Upper lobe of left lung (tissue), 6 donors: ENCODE measurements around the gene OR2D3. TPM values are rescaled to one million over a fixed set of nuclear protein-coding genes. Genes with fewer than 3 reads are reported as not detected.
"Not testable (repeated sequence)": the region's sequence is repeated elsewhere in the genome, so short reads cannot be mapped to it uniquely, and the experiment has no call there.

Experiments used
- ATAC-seq, 2 donors: fragments of 200-7000 bp; cut with Tn5 transposase; one replicate each; pipeline ENCODE4 v1.9.1; 2022; ENCODE audit warnings: mild to moderate bottlenecking in 2 of 2, moderate library complexity in 2 of 2; ENCODE audit not compliant: low FRiP score in 2 of 2
- DNase-seq, 2 donors: peaks; one replicate each; pipeline ENCODE4 v3.0.0-alpha.2; 2019 to 2020
- H3K27ac ChIP-seq, 4 donors: fragments of 200-600 bp; sonication (generic); one replicate each; pipeline ENCODE4 v1.5.1; 2016 to 2019
- H3K27me3 ChIP-seq, 4 donors: fragments of 200-600 bp; sonication (generic); one replicate each; pipeline ENCODE4 v1.5.1; 2017 to 2019
- H3K36me3 ChIP-seq, 4 donors: fragments of 200-600 bp; sonication (generic); one replicate each; pipeline ENCODE4 v1.5.1; 2016 to 2019
- H3K4me1 ChIP-seq, 4 donors: fragments of 200-600 bp; sonication (generic); one replicate each; pipeline ENCODE4 v1.5.1; 2018 to 2019
- H3K4me3 ChIP-seq, 4 donors: fragments of 200-600 bp; sonication (generic); one replicate each; pipeline ENCODE4 v1.5.1; 2017 to 2019; ENCODE audit warnings: mild to moderate bottlenecking in 2 of 4, moderate library complexity in 1 of 4
- H3K9me3 ChIP-seq, 4 donors: fragments of 200-600 bp; sonication (generic); one replicate each; pipeline ENCODE4 v1.5.1; 2018 to 2019
- CTCF ChIP-seq, 6 experiments: fragments of 450-650 bp in 4 of 6; fragments of 200-600 bp in 2 of 6; sonication (generic) in 2 of 6; IDR thresholded peaks; one replicate each; pipeline ENCODE4 v1.5.1; 2016 to 2019; ENCODE audit warnings: antibody characterized with exemption in 6 of 6
- EP300 ChIP-seq, 4 donors: sonication (generic); formaldehyde crosslinking; IDR thresholded peaks; one replicate each; pipeline ENCODE4 v1.5.1; 2017; ENCODE audit warnings: antibody characterized with exemption in 4 of 4, control low read depth in 2 of 4
- POLR2A ChIP-seq, 4 donors: fragments of 450-650 bp; IDR thresholded peaks; one replicate each; pipeline ENCODE4 v1.5.1; 2016 to 2017; ENCODE audit warnings: antibody characterized with exemption in 4 of 4, mild to moderate bottlenecking in 2 of 4
- POLR2AphosphoS5 ChIP-seq, 2 donors: sonication (generic); formaldehyde crosslinking; IDR thresholded peaks; one replicate each; pipeline ENCODE4 v1.5.1; 2017; ENCODE audit warnings: antibody characterized with exemption in 2 of 2
- WGBS, 2 donors: methylation state at CpG; one replicate each; pipeline ENCODE4 v1.1.5; 2017 to 2018; 5-methylcytosine and 5-hydroxymethylcytosine counted together
- total RNA-seq, 6 donors: library from RNA; depleted of rRNA in 4 of 6; stranded (reverse); fragments of >200 nt in 4 of 6; gene quantifications; one replicate each; pipeline versions ENCODE4 v1.1.0 to v1.2.1, GENCODE V29; 2016 to 2021
- donor health status: DM: no; HTN: no; CAD: no; lungs with moderate emphysema.
- donor health status: DM: no; HTN: yes; CAD: no; lungs with severe emphysema.

Gene OR2D3
- total RNA-seq, 6 donors from 2014 or later = not detected

GRCh38 chr11:6943131-6943530, 22.3 kb downstream of the OR2D3 start:
- no peaks in the 10 kb centered on the region for H3K27me3 ChIP-seq
- H3K4me1 ChIP-seq = no peaks in the 10 kb centered on the region
- no peak for ATAC-seq
- no peak overlapping the region for H3K4me3 ChIP-seq
- H3K9me3 ChIP-seq = no peaks in the 10 kb centered on the region
- 84 to 87% methylated on average over 3 of the region's 3 CpGs for WGBS, 2 donors
- no peak for DNase-seq
- TF ChIP-seq EP300 (IDR thresholded peaks at IDR 0.05) (no peak), POLR2A (IDR thresholded peaks at IDR 0.05) (no peak), POLR2AphosphoS5 (IDR thresholded peaks at IDR 0.05) (no peak), CTCF (IDR thresholded peaks at IDR 0.05) (no peak)
- H3K27ac ChIP-seq = no peak overlapping the region
- no peaks in the 10 kb centered on the region for H3K36me3 ChIP-seq

- not testable (repeated sequence) for ATAC-seq, H3K36me3 ChIP-seq, H3K4me3 ChIP-seq, H3K4me1 ChIP-seq, H3K27me3 ChIP-seq, H3K27ac ChIP-seq, H3K9me3 ChIP-seq
- peak in 1 of 2 donors; percentile 29 for DNase-seq
- 99% methylated on average over 7 of the region's 10 CpGs; no CpG with 5 or more reads in 1 of the 2 donors for WGBS, 2 donors
Observed at GRCh38 chr11:6954248-6954647, 33.4 kb downstream of the OR2D3 start.

- TF ChIP-seq POLR2AphosphoS5 (IDR thresholded peaks at IDR 0.05) (no peak), CTCF (IDR thresholded peaks at IDR 0.05) (no peak)
- H3K4me1 ChIP-seq = no peaks in the 10 kb centered on the region
- ATAC-seq = no peak
Observed at GRCh38 chr11:6962141-6962540, 41.3 kb downstream of the OR2D3 start.

GRCh38 chr11:6962673-6963072, 41.9 kb downstream of the OR2D3 start:
- ATAC-seq = no peak
- Histone ChIP-seq H3K27ac (no peak overlapping the region), H3K36me3 (no peaks in the 10 kb centered on the region), H3K4me3 (no peak overlapping the region), H3K27me3 (no peaks in the 10 kb centered on the region), H3K9me3 (no peaks in the 10 kb centered on the region), H3K4me1 (no peaks in the 10 kb centered on the region)
- no peak for DNase-seq
- no peak for TF ChIP-seq EP300 (IDR thresholded peaks at IDR 0.05)
- no peak for TF ChIP-seq POLR2AphosphoS5 (IDR thresholded peaks at IDR 0.05)
- no peak for TF ChIP-seq CTCF (IDR thresholded peaks at IDR 0.05)
- no peak for TF ChIP-seq POLR2A (IDR thresholded peaks at IDR 0.05)
- WGBS, 2 donors = 90 to 92% methylated on average over 1 of the region's 1 CpG

More at GRCh38 chr11:6962141-6962540, 41.3 kb downstream of the OR2D3 start:
- no peaks in the 10 kb centered on the region for H3K36me3 ChIP-seq
- no peak overlapping the region for H3K27ac ChIP-seq
- no peaks in the 10 kb centered on the region for H3K9me3 ChIP-seq
- H3K27me3 ChIP-seq = no peaks in the 10 kb centered on the region
- H3K4me3 ChIP-seq = no peak overlapping the region
- DNase-seq = no peak

GRCh38 chr11:6968816-6969215, 48.0 kb downstream of the OR2D3 start:
- Histone ChIP-seq H3K9me3 (peaks cover 0 to 3% (median 0%) of the 10 kb centered on the region in 4 donors), H3K36me3 (no peaks in the 10 kb centered on the region), H3K27ac (no peak overlapping the region), H3K27me3 (no peaks in the 10 kb centered on the region), H3K4me1 (no peaks in the 10 kb centered on the region), H3K4me3 (no peak overlapping the region)
- ATAC-seq (no peak), DNase-seq (no peak)
- 89 to 94% methylated on average over 1 of the region's 1 CpG for WGBS, 2 donors
- TF ChIP-seq EP300 (IDR thresholded peaks at IDR 0.05) (no peak), POLR2A (IDR thresholded peaks at IDR 0.05) (no peak), POLR2AphosphoS5 (IDR thresholded peaks at IDR 0.05) (no peak), CTCF (IDR thresholded peaks at IDR 0.05) (no peak)

- not testable (repeated sequence) for ATAC-seq, DNase-seq, H3K9me3 ChIP-seq, H3K4me3 ChIP-seq, H3K36me3 ChIP-seq, H3K27ac ChIP-seq, H3K27me3 ChIP-seq, H3K4me1 ChIP-seq
- WGBS, 2 donors = 65 to 78% methylated on average over 4 of the region's 4 CpGs
Observed at GRCh38 chr11:6969854-6970253, 49.1 kb downstream of the OR2D3 start.

Other genes starting within 250 kb of the OR2D3 start
- gene MRPL17, start 237.7 kb upstream of the OR2D3 start, total RNA-seq = 10 to 100 TPM; 12.6 to 49.2 (median 22.8) TPM
- under 1 TPM in 3 of 6 donors, not detected in 3; 0.13 to 0.59 (median 0.15) TPM for gene OR2AG2, start 149.0 kb upstream of the OR2D3 start, total RNA-seq
- not detected for gene OR2AG1, start 138.0 kb upstream of the OR2D3 start, total RNA-seq
- gene OR6A2, start 121.3 kb upstream of the OR2D3 start, total RNA-seq = 1 to 10 TPM in 1 of 6 donors, under 1 TPM in 4, not detected in 1; 0.06 to 1.0 (median 0.15) TPM
- not detected for gene OR10A5, start 75.3 kb upstream of the OR2D3 start, total RNA-seq
- gene OR10A2, start 57.9 kb upstream of the OR2D3 start, total RNA-seq = not detected
- gene OR10A4, start 44.4 kb upstream of the OR2D3 start, total RNA-seq = not detected
- gene OR2D2, start 28.5 kb upstream of the OR2D3 start, total RNA-seq = 1 to 10 TPM in 2 of 6 donors, under 1 TPM in 1, not detected in 3; 0.46 to 4.2 (median 1.5) TPM
- 1 to 10 TPM in 4 of 6 donors, under 1 TPM in 2; 0.55 to 4.0 (median 2.2) TPM for gene ZNF215, start 5.4 kb downstream of the OR2D3 start, total RNA-seq
- gene ZNF214, start 99.3 kb downstream of the OR2D3 start, total RNA-seq = 1 to 10 TPM in 5 of 6 donors, under 1 TPM in 1; 0.33 to 9.0 (median 2.5) TPM
- gene NLRP14, start 99.5 kb downstream of the OR2D3 start, total RNA-seq = 1 to 10 TPM in 1 of 6 donors, under 1 TPM in 3, not detected in 2; 0.11 to 1.0 (median 0.22) TPM
- gene RBMXL2, start 168.0 kb downstream of the OR2D3 start, total RNA-seq = under 1 TPM in 1 of 6 donors, not detected in 5; 0.33 TPM